Measurements from ENCODE around the gene FAF1.

The FAF1 gene

GRCh38 chr1:50970931-50971582, 11.0 kb upstream of the FAF1 start:
- no peak overlapping the region for H3K9ac ChIP-seq (ENCODE audit: low read depth, low read length)
- peaks cover 11% of the 10 kb centered on the region; the same call in 1 of the 2 replicates for H3K4me1 ChIP-seq (ENCODE audit: insufficient read depth, low read length)
- no peaks in the 10 kb centered on the region for H3K9me3 ChIP-seq (ENCODE audit: insufficient read depth, low read depth, low read length)
- WGBS = 11% methylated on average over 3 of the region's 7 CpGs
- peaks cover 99% of the 10 kb centered on the region for H3K27me3 ChIP-seq (ENCODE audit: insufficient read depth, low read length)
- no peak overlapping the region for H3K4me3 ChIP-seq (ENCODE audit: low read length)
- H3K27ac ChIP-seq (ENCODE audit: low read depth, low read length) = no peak overlapping the region
- no peaks in the 10 kb centered on the region for H3K36me3 ChIP-seq (ENCODE audit: insufficient read depth, low read length)

- Histone ChIP-seq H3K4me3 (ENCODE audit: low read length) (peak overlapping the region; percentile 69; the same call in 1 of the 2 replicates), H3K9me3 (ENCODE audit: insufficient read depth, low read depth, low read length) (no peaks in the 10 kb centered on the region), H3K36me3 (ENCODE audit: insufficient read depth, low read length) (no peaks in the 10 kb centered on the region), H3K27ac (ENCODE audit: low read depth, low read length) (no peak overlapping the region), H3K4me1 (ENCODE audit: insufficient read depth, low read length) (peaks cover 8% of the 10 kb centered on the region; the same call in 1 of the 2 replicates), H3K27me3 (ENCODE audit: insufficient read depth, low read length) (peaks cover 99% of the 10 kb centered on the region), H3K9ac (ENCODE audit: low read depth, low read length) (no peak overlapping the region)
- 0% methylated on average over 2 of the region's 6 CpGs for WGBS
These were observed 10.4 kb upstream of the FAF1 start for GRCh38 chr1:50970509-50970887.

GRCh38 chr1:50969611-50970508, 9.8 kb upstream of the FAF1 start, which contains the start of gene CDKN2C:
Gene CDKN2C (plus strand): TSS chr1:50970245. CDS start chr1:50970369, 124 bp downstream.
- Histone ChIP-seq H3K9ac (ENCODE audit: low read depth, low read length) (no peak within 1 kb of the TSS), H3K4me3 (ENCODE audit: low read length) (peak within 1 kb of the TSS; percentile 69), H3K27ac (ENCODE audit: low read depth, low read length) (no peak within 1 kb of the TSS), H3K9me3 (ENCODE audit: insufficient read depth, low read depth, low read length) (no peaks in the 10 kb centered on the region), H3K36me3 (ENCODE audit: insufficient read depth, low read length) (no peaks in the 10 kb centered on the region), H3K4me1 (ENCODE audit: insufficient read depth, low read length) (peaks cover 8% of the 10 kb centered on the region; the same call in 1 of the 2 replicates), H3K27me3 (ENCODE audit: insufficient read depth, low read length) (peaks cover 99% of the 10 kb centered on the region)
- WGBS = 1% methylated on average over 44 of the region's 44 CpGs

DNA sequence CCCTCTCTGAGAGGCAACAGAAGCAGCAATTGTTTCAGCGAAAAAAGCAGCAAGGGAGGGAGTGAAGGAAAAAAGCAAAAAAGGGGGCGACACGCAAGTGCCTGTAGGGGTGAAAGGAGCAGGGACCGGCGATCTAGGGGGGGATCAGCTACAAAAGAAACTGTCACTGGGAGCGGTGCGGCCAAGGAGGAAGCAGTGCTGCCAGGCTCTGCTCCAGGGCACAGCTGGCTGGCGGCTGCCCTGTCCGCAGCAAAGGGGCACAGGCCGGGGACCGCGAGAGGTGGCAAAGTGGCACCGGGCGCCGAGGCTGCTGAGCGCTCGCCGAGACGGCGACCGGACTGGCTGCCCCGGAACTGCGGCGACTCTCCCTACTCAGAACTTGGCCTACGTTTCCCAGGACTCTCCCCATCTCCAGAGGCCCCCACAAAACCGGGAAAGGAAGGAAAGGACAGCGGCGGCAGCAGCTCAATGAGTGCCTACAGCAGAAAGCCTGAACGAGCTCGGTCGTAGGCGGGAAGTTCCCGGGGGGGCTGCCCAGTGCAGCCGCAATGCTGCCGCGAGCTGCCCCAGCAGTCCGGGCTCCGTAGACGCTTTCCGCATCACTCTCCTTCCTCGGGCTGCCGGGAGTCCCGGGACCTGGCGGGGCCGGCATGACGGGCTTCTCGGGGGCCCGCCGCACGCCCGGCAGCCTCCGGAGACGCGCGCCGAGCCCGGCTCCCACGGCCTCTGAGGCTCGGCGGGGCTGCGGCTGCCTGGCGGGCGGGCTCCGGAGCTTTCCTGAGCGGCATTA, 8.9 kb upstream of the FAF1 start:
- H3K4me1 ChIP-seq (ENCODE audit: insufficient read depth, low read length) = peaks cover 8% of the 10 kb centered on the region; the same call in 1 of the 2 replicates
- H3K36me3 ChIP-seq (ENCODE audit: insufficient read depth, low read length) = no peaks in the 10 kb centered on the region
- no peak overlapping the region for H3K27ac ChIP-seq (ENCODE audit: low read depth, low read length)
- H3K9me3 ChIP-seq (ENCODE audit: insufficient read depth, low read depth, low read length) = no peaks in the 10 kb centered on the region
- no peak overlapping the region for H3K9ac ChIP-seq (ENCODE audit: low read depth, low read length)
- WGBS = under 1% methylated on average over 65 of the region's 65 CpGs
- peak overlapping the region; percentile 69 for H3K4me3 ChIP-seq (ENCODE audit: low read length)
- H3K27me3 ChIP-seq (ENCODE audit: insufficient read depth, low read length) = peaks cover 99% of the 10 kb centered on the region

GRCh38 chr1:50968158-50968820, 8.2 kb upstream of the FAF1 start:
- under 1% methylated on average over 70 of the region's 70 CpGs for WGBS
- Histone ChIP-seq H3K27me3 (ENCODE audit: insufficient read depth, low read length) (peaks cover 98% of the 10 kb centered on the region), H3K9me3 (ENCODE audit: insufficient read depth, low read depth, low read length) (no peaks in the 10 kb centered on the region), H3K4me1 (ENCODE audit: insufficient read depth, low read length) (peaks cover 8% of the 10 kb centered on the region; the same call in 1 of the 2 replicates), H3K9ac (ENCODE audit: low read depth, low read length) (peak overlapping the region; percentile 51; the same call in 1 of the 2 replicates), H3K4me3 (ENCODE audit: low read length) (peak overlapping the region; percentile 69), H3K36me3 (ENCODE audit: insufficient read depth, low read length) (no peaks in the 10 kb centered on the region), H3K27ac (ENCODE audit: low read depth, low read length) (peak overlapping the region; percentile 63; the same call in 1 of the 2 replicates)

GRCh38 chr1:50967416-50968157, 7.5 kb upstream of the FAF1 start:
- peak overlapping the region; percentile 69 for H3K4me3 ChIP-seq (ENCODE audit: low read length)
- H3K9ac ChIP-seq (ENCODE audit: low read depth, low read length) = no peak overlapping the region
- WGBS = 18% methylated on average over 15 of the region's 17 CpGs
- peaks cover 8% of the 10 kb centered on the region; the same call in 1 of the 2 replicates for H3K4me1 ChIP-seq (ENCODE audit: insufficient read depth, low read length)
- no peaks in the 10 kb centered on the region for H3K9me3 ChIP-seq (ENCODE audit: insufficient read depth, low read depth, low read length)
- no peaks in the 10 kb centered on the region for H3K36me3 ChIP-seq (ENCODE audit: insufficient read depth, low read length)
- H3K27me3 ChIP-seq (ENCODE audit: insufficient read depth, low read length) = peaks cover 98% of the 10 kb centered on the region
- no peak overlapping the region for H3K27ac ChIP-seq (ENCODE audit: low read depth, low read length)

- no peak overlapping the region for H3K4me3 ChIP-seq (ENCODE audit: low read length)
- no peaks in the 10 kb centered on the region for H3K9me3 ChIP-seq (ENCODE audit: insufficient read depth, low read depth, low read length)
- peaks cover 95% of the 10 kb centered on the region for H3K27me3 ChIP-seq (ENCODE audit: insufficient read depth, low read length)
- peaks cover 8% of the 10 kb centered on the region; the same call in 1 of the 2 replicates for H3K4me1 ChIP-seq (ENCODE audit: insufficient read depth, low read length)
- H3K36me3 ChIP-seq (ENCODE audit: insufficient read depth, low read length) = no peaks in the 10 kb centered on the region
- H3K9ac ChIP-seq (ENCODE audit: low read depth, low read length) = no peak overlapping the region
- WGBS = 95% methylated on average over 2 of the region's 3 CpGs
- no peak overlapping the region for H3K27ac ChIP-seq (ENCODE audit: low read depth, low read length)
These were observed 6.9 kb upstream of the FAF1 start for GRCh38 chr1:50966991-50967390.

GRCh38 chr1:50964863-50965262, 4.8 kb upstream of the FAF1 start:
- WGBS = 90% methylated on average over 9 of the region's 11 CpGs
- no peak overlapping the region for H3K9ac ChIP-seq (ENCODE audit: low read depth, low read length)
- H3K9me3 ChIP-seq (ENCODE audit: insufficient read depth, low read depth, low read length) = no peaks in the 10 kb centered on the region
- H3K36me3 ChIP-seq (ENCODE audit: insufficient read depth, low read length) = no peaks in the 10 kb centered on the region
- no peak overlapping the region for H3K4me3 ChIP-seq (ENCODE audit: low read length)
- peaks cover 1% of the 10 kb centered on the region; the same call in 1 of the 2 replicates for H3K4me1 ChIP-seq (ENCODE audit: insufficient read depth, low read length)
- peaks cover 74% of the 10 kb centered on the region for H3K27me3 ChIP-seq (ENCODE audit: insufficient read depth, low read length)
- no peak overlapping the region for H3K27ac ChIP-seq (ENCODE audit: low read depth, low read length)

- peak overlapping the region; percentile 81; the same call in 1 of the 2 replicates for H3K27ac ChIP-seq (ENCODE audit: low read depth, low read length)
- H3K9me3 ChIP-seq (ENCODE audit: insufficient read depth, low read depth, low read length) = no peaks in the 10 kb centered on the region
- peak overlapping the region; percentile 98 for H3K4me3 ChIP-seq (ENCODE audit: low read length)
- peak overlapping the region; percentile 83 for H3K9ac ChIP-seq (ENCODE audit: low read depth, low read length)
- no peaks in the 10 kb centered on the region; the same call in 1 of the 2 replicates for H3K36me3 ChIP-seq (ENCODE audit: insufficient read depth, low read length)
- WGBS = 1% methylated on average over 38 of the region's 38 CpGs
- H3K4me1 ChIP-seq (ENCODE audit: insufficient read depth, low read length) = peaks cover 6% of the 10 kb centered on the region; the same call in 1 of the 2 replicates
- peaks cover 20% of the 10 kb centered on the region; the same call in 1 of the 2 replicates for H3K27me3 ChIP-seq (ENCODE audit: insufficient read depth, low read length)
These were observed 659 bp downstream of the FAF1 start for GRCh38 chr1:50959303-50959912.
